NOMO-1 treated with dmso at 0.1 percent for 144 hours (cell line): ENCODE results near the gene HSCB.
A peak's percentile ranks its signal among the peaks of the same experiment; 100 is the strongest.
"Not testable (repeated sequence)": the region's sequence is repeated elsewhere in the genome, so short reads cannot be mapped to it uniquely, and the experiment has no call there.

Experiments used
- DNase-seq: peaks from one replicate; lab custom pipeline; 2025; ENCODE audit not compliant: unreplicated experiment; lab: John Stamatoyannopoulos, UW

HSCB gene

DNA sequence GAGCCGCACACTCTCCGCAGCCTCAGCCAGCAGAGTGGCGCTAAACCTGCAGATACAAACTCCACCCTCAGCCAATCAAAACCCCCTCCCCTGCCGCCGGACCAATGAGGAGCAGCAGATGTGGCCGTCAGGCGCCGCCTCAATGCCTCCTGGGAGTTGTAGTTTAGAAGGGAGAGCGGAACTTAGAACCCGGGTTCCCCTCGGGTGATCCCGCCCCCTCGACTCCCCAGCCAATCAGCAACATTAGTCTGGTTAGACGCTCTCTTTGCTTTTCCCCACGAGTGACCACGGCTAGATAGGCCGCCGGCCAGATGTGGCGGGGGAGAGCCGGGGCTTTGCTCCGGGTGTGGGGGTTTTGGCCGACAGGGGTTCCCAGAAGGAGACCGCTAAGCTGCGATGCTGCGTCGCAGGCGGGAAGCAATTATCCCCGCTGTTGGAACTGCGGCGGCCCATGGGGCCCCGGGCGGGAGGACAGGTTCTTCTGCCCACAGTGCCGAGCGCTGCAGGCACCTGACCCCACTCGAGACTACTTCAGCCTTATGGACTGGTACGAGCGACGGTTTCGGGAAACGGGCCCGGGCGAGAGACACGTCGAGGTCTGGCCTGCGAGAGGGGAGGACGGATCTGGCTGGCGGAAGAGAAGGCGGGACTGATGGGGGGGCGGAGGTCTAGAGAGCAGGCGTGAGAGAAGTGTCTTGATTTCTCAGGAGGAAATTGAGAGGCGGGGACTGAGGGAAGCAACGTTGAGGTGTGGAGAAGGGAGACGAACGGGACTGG is at the start of gene HSCB, which contains the start of gene CHEK2:
TSS of gene HSCB (plus strand) at position 255 of the 777 bp plus-strand sequence. CDS start at position 312, 57 bp downstream.
TSS of gene CHEK2 (minus strand) at position 36 of the 777 bp plus-strand sequence. CDS start 7,099 bp downstream, outside the sequence.
- peak; percentile 100 for DNase-seq

- not testable (repeated sequence) for DNase-seq
These were observed 48.6 kb upstream of the HSCB start for GRCh38 chr22:28693041-28693760.

DNA sequence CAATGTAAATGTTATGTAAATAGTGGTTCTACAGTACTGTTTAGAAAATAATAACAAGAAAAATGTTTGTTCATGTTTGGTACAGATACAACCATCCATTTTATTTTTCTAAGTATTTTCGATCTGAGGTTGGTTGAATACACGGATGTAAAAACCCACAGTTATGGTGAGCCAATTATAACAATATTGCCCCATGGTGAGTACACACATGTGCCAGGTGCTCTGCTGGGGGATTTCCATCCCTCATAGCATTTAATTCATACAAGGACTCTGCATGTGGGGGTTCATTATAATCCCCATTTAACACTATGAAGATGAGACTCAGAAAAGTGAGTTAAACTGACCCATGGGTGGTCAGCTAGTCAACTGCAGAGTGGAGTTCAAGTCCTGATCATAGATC is 38.9 kb upstream of the HSCB start:
- DNase-seq = no peak

GRCh38 chr22:28703436-28703835 is 38.4 kb upstream of the HSCB start:
- DNase-seq = no peak

DNA sequence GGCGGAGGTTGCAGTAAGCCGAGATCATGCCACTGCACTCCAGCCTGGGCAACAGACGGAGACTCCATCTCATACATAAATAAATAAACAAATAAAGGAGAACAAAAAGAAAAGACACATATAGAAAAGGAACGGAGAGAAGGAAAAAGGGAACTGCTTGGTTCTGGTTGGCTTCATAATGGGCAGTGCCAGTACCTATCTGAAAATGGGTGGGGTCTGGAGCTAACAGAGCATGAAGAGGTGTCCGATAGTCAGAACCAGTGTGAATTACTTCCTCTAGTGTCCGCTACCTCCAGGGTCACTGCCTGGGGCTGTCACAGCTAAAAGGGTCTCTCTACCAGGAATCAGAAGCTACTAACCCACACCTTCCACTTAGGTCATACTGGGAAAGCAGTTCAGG is 35.0 kb upstream of the HSCB start:
- DNase-seq = no peak

DNA sequence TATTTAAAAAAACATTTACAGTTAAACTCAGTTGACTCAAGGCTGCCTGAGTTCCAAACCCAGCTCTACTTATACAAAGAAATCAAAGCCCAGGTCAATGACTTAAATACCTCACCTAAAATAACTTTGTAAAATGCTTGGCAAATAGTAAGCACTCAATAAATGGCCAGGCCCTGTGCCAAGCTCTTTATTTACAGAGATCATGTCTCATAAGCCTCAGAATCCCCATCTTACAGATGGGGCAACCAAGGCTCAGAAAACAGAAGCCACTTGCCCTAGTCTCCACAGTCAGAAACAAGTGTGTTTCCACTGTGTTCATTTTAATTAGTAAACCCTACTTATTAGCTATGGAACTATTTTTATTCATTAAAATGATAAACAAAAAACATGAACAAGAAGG is 31.7 kb upstream of the HSCB start:
- DNase-seq = no peak

DNA sequence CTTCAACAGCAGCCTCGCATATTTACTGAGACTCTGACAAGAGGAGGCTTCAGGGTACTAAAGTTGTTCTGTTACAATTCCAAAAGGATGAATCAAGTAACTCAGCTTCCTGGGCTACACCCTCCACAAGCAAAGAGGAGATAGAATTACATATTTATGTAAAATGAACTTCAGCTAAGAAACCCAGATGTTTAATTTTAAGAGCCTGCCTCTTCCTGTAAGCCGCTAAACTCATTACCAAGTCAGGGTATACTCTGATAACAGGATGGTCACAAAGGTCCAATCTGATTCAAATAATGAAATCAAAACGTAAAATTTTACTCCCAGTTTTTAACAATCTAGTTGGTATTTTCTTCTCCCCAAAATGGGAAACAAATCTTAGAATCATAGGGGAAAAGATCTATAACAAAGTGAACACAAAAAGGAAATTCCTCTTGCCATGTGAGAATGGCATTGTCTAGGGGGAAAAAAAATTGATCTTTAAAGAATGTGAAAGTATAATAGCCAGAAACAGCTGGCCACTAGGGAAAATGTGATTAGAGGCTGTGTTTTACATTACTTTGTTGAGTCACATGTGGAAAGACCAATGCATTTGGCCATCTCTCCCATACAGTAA is 31.2 kb upstream of the HSCB start:
- DNase-seq = no peak

DNA sequence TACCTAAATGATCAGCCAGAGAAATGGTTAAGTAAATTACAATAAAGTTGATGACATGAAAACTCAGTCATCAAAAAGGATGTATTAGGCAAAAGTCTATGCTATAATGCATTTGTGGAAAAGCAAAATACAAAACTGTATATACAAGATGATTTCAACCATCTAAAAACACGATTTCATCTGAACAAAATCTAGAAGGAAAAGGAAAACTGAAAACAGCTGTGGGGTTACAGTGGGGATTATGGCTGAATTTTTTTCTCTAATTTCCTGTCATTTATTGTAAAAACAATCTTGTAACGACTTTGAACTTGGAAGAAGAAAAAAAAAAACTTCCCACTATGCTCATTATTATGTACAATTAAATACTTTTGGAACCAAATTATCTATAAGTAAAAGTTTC is 30.5 kb upstream of the HSCB start:
- DNase-seq = no peak

- DNase-seq = peak; percentile 1
These were observed 29.7 kb upstream of the HSCB start for GRCh38 chr22:28711820-28712777.

- DNase-seq = no peak
These were observed 27.7 kb upstream of the HSCB start for GRCh38 chr22:28714043-28714628.

- no peak for DNase-seq
These were observed 26.2 kb upstream of the HSCB start for GRCh38 chr22:28715611-28716010.

- DNase-seq = no peak
These were observed 25.2 kb upstream of the HSCB start for GRCh38 chr22:28716686-28717085.

GRCh38 chr22:28718044-28718443 is 23.8 kb upstream of the HSCB start:
- DNase-seq = no peak

GRCh38 chr22:28728002-28728401 is 13.8 kb upstream of the HSCB start:
- DNase-seq = no peak

- no peak for DNase-seq
These were observed 13.1 kb upstream of the HSCB start for GRCh38 chr22:28728621-28729313.

GRCh38 chr22:28730179-28730578 is 11.7 kb upstream of the HSCB start:
- DNase-seq = no peak

GRCh38 chr22:28734393-28734792 is 7.4 kb upstream of the HSCB start:
- no peak for DNase-seq

DNA sequence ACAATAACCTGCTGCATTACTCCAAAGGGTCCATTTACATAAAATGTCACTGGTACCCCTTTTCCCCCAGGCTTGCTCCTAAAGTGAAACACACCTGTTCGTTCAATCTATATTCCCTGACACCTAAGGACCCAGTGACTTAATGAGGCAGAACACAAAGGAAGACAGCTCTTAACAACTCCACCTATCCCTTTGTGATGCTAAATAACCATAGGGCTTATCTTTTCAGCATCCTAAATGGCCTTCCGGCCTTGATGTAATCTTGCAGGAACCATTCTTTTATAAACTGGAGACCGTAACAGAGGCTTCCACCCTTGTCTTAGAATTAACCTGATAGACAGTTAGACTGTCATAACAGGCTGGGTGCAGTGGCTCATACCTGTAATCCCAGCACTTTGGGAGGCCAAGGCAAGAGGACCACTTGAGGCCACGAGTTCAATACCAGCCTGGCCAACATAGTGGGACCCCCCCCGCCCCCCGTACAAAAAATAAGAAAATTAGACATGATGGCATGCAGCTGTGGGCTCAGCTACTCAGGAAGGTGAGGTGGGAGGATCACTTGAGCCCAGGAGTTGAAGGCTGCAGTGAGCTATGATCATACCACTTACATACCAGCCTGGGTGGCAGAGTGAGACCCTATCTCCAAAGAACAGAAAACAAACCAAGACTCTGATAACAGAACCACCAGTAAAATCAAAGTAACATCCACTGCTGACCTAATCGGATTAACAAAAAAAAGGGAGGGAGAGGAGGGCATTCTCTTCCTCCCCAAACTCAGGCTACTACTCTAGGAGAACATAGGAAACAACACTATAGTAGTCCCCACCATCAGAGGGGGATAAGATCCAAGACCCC is 5.3 kb upstream of the HSCB start:
- DNase-seq = no peak

GRCh38 chr22:28737701-28738100 is 4.1 kb upstream of the HSCB start:
- no peak for DNase-seq
